HTERT RPE-1 (cell line): ENCODE measurements around the gene WDR70.
"Not testable (repeated sequence)": the region's sequence is repeated elsewhere in the genome, so short reads cannot be mapped to it uniquely, and the experiment has no call there.

Source experiments
- in situ Hi-C: fragments of 300-500 bp; cut with MboI; formaldehyde crosslinking; loops from 4 replicates; pipeline ENCODE4 v1.14.3; 2020; ENCODE audit warnings: low sequenced_read_pairs

Gene WDR70

GRCh38 chr5:37379100-37379628, at the start of gene WDR70:
Gene WDR70 (plus strand): TSS chr5:37379318. CDS start chr5:37379368, 50 bp downstream.
- in situ Hi-C loops, result not testable (repeated sequence)

GRCh38 chr5:37334754-37335153, 44.4 kb upstream of the WDR70 start:
- in situ Hi-C loops, result not testable (repeated sequence)

- in situ Hi-C loops, result not testable (repeated sequence)
These were observed 36.4 kb upstream of the WDR70 start for GRCh38 chr5:37342741-37343140.

- in situ Hi-C loops, result no loop called here
These were observed 24.0 kb upstream of the WDR70 start for GRCh38 chr5:37355161-37355560.

- in situ Hi-C loops, result no loop called here
These were observed 8.6 kb upstream of the WDR70 start for GRCh38 chr5:37370550-37370863.

GRCh38 chr5:37370864-37371726, 8.0 kb upstream of the WDR70 start, which contains the start of gene NUP155:
Gene NUP155 (minus strand): TSS chr5:37371106. CDS start chr5:37370977, 129 bp downstream.
- in situ Hi-C loops, result no loop called here

- in situ Hi-C loops, result no loop called here
These were observed 4.0 kb upstream of the WDR70 start for GRCh38 chr5:37375091-37375490.

GRCh38 chr5:37378066-37378465, 1.1 kb upstream of the WDR70 start:
- in situ Hi-C loops, result not testable (repeated sequence)

GRCh38 chr5:37391591-37391990, 12.5 kb downstream of the WDR70 start:
- in situ Hi-C loops, result no loop called here

GRCh38 chr5:37396352-37396751, 17.2 kb downstream of the WDR70 start:
- in situ Hi-C loops, result no loop called here

- in situ Hi-C loops, result no loop called here
These were observed 21.4 kb downstream of the WDR70 start for GRCh38 chr5:37400501-37400900.

- in situ Hi-C loops, result no loop called here
These were observed 33.4 kb downstream of the WDR70 start for GRCh38 chr5:37412515-37412914.

GRCh38 chr5:37415456-37415855, 36.3 kb downstream of the WDR70 start:
- in situ Hi-C loops, result not testable (repeated sequence)

GRCh38 chr5:37417347-37417746, 38.2 kb downstream of the WDR70 start:
- in situ Hi-C loops, result no loop called here

- in situ Hi-C loops, result no loop called here
These were observed 45.3 kb downstream of the WDR70 start for GRCh38 chr5:37424441-37424840.

GRCh38 chr5:37428044-37428443, 48.9 kb downstream of the WDR70 start:
- in situ Hi-C loops, result no loop called here

- in situ Hi-C loops, result no loop called here
These were observed 56.1 kb downstream of the WDR70 start for GRCh38 chr5:37435261-37435660.

GRCh38 chr5:37436146-37436934, 57.2 kb downstream of the WDR70 start:
- in situ Hi-C loops, result no loop called here

GRCh38 chr5:37437711-37438110, 58.6 kb downstream of the WDR70 start:
- in situ Hi-C loops, result no loop called here

GRCh38 chr5:37445783-37446182, 66.7 kb downstream of the WDR70 start:
- in situ Hi-C loops, result not testable (repeated sequence)

GRCh38 chr5:37448941-37449340, 69.8 kb downstream of the WDR70 start:
- in situ Hi-C loops, result no loop called here

GRCh38 chr5:37451991-37452390, 72.9 kb downstream of the WDR70 start:
- in situ Hi-C loops, result not testable (repeated sequence)
